ENCODE results near the gene REM2.
A peak's percentile ranks its signal among the peaks of the same experiment; 100 is the strongest.

Gene REM2

GRCh38 chr14:22875003-22875747 is 7.8 kb upstream of the REM2 start:
- no peak for DNase-seq

GRCh38 chr14:22875748-22876319 is 7.2 kb upstream of the REM2 start:
- no peak for DNase-seq

- no peak for DNase-seq
Measured at GRCh38 chr14:22877000-22877501, 6.0 kb upstream of the REM2 start.

DNA sequence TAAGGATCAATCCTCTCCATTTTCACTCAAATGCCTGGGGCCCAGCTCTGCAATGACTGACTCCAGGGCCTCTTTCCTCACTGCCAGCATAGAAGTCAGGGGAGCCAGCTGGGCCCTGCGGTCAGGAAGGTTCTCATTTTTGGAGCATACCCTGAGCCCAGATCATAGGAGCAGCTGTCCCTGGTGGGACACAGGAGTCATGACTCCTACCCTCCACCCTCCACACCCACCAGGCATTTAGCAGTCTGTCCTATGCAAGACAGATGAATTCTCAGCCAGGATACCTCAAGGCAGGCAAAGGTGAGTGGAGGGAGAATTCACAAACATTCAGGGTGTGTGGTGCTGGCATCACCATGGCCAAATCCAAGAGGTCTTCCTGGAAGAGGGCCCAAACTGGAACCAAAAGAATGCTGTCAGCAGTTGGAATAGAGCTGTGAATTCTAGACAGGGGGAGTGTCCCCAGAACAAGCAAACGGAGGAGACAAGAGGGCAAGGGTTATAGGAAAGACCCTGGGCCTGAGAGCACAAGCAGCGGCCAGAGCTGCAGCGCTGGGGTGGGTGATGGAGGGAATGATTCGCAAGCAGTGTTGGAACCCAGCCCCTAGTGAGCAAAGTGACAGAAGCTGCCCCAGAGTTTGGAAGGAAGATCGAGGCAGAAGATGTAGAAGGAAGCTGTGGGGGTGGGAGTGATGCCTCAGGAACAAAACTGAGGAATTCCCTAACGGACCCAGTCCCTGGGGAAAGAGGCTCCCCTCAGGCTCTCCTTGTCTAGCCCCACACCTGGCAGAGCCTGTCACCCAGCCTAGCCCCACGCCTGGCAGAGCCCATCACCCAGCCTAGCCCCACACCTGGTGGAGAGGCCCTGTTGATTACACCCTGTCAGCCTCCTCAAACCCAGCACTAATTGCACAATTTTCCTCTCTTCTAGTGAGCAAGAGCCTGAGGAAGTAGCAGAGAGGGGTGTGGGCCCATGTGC is 4.5 kb upstream of the REM2 start:
- no peak for DNase-seq

DNA sequence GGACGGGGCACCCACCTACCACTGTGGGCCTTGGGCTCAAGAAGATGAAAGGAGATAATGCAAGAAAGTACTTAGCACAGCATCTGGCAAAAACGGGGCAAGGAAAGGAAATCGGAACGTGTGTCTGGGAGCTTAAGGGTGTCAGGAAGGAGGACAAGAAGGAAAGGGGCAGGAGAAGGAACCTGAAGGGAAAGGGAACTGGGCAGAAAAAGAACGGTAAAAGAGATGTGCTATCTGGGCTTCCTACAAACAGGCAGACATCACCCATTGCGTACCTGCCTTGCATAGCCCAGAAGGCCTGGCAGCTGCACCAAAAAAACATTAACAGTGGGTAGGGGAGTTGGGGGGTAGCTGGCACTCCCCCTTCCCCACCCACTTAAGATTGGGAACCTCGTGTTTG is 958 bp upstream of the REM2 start:
- DNase-seq, result no peak

- DNase-seq, result peak; percentile 84
Measured at GRCh38 chr14:22882529-22883172, 371 bp upstream of the REM2 start.

DNA sequence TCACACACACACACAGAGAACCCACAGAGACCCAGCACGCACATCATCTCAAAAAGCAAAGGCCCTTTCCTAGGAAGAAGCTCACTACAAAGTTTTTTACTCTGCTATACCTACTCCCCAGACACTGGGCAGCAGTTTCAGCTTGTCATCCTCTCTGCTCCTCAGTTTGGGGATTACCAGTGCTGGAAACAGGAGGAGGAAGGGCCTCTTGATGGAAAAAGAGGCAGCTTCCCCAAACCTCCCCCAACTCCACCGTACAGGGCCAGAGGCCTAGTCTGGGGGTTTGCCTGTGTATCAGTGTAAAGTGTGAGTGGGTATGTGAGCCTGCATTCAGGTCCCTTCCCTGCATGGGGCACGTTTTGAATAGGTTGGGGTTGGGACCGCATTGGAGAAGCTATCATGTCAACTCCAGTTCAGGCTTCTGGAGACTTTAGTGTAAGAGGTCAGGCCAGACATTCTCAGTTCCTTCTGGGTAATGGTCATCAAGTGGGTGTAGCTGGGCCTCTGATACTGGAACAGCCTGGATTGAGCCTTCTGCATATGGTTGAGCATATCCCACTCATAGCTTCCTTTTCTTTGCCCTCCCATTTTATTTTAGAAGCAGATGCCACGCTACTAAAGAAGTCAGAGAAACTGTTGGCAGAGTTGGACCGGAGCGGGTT is 1.2 kb downstream of the REM2 start:
- no peak for DNase-seq

DNA sequence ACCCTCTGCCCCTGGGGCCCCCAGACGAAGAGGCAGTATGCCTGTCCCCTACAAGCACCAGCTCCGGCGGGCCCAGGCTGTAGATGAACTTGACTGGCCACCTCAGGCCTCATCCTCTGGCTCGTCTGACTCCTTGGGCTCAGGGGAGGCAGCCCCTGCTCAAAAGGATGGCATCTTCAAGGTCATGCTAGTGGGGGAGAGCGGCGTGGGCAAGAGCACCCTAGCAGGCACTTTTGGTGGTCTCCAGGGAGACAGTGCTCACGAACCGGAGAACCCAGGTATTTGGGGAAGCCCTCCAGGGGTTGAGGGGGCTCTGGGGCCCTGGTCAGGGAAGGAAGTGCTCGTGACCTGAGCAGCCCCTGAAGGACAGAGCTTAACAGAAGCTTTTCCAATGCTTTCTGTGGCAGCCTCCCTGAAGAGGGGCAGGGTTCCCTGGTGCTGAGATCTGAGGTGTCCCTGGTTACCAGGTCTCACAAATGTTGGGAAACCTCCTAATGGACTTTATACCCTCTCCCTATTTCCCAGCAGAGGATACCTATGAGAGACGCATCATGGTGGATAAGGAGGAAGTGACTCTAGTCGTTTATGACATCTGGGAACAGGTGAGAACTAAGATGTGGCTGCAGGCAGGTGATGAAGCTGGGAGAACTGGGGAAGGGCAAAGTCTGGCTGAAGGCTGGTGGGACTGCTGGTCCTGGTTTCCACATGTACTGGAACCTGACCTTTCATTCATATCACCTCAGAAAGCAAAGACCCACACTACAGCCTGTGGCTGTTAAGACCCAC is 1.9 kb downstream of the REM2 start:
- no peak for DNase-seq

DNA sequence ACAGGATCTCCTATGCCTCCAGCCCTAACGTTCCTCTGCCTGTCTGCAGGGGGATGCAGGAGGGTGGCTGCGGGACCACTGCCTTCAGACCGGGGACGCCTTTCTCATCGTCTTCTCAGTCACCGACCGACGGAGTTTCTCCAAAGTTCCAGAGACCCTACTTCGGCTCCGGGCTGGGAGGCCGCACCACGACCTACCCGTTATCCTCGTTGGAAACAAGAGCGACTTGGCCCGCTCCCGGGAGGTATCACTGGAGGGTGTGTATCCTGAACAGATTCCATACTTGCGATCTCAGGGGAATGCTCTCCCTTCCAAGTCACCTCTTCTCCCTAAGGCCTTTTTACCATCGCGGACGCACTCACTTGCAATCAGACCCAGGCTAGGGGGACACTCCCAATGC is 3.0 kb downstream of the REM2 start:
- DNase-seq, result no peak

DNA sequence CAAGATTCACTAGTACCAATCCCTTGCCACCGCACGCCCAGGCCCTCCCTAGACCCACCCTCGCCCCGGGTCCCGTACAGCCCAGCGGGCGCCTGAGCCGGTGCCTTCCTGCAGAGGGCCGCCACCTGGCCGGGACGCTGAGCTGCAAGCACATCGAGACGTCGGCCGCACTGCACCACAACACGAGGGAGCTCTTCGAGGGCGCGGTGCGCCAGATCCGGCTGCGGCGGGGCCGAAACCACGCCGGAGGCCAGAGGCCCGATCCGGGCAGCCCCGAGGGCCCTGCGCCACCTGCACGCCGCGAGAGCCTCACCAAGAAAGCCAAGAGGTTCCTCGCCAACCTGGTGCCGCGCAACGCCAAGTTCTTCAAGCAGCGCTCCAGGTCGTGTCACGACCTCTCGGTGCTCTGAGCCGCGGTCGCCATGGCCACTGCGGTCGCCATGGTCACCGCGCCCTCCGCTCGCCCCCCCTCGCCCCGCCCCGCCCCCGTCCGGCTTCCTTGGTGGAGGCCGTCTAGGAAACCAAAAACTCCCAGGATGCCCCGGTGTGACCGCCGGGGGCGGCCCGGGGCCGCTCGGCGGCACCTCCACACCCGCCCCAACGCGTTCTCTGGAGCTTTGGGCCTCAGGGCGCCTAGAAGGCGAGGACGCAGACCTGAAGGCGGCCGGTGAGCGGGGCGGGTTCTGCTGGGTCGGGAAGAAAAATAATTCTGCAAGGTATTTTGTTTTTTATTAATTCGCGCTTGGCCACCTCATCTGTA is 3.7 kb downstream of the REM2 start:
- peak; percentile 83 for DNase-seq

- DNase-seq, result peak; percentile 95
Measured at GRCh38 chr14:22887260-22887989, 4.4 kb downstream of the REM2 start.

GRCh38 chr14:22887990-22888378 is 5.0 kb downstream of the REM2 start:
- DNase-seq, result no peak

- no peak for DNase-seq
Measured at GRCh38 chr14:22888662-22889061, 5.6 kb downstream of the REM2 start.

DNA sequence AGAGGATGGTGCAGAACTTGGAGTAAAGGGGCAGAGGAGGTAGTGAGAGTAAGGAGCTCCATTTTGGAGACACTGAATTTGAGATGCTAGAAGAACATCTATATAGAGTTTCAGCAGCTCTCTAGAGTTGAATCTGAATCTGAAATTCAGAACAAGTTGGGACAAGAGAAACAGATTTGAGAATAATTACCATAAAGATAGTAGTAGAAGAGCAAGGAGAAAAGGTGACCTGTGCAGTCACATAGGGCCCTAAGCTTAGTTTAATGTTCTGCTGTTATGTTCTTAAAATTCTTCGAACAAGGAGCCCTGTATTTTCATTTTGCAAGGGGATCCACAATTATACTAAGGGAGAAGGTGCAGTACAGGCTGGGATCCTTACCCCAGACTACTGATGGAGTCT is 7.4 kb downstream of the REM2 start:
- no peak for DNase-seq

DNA sequence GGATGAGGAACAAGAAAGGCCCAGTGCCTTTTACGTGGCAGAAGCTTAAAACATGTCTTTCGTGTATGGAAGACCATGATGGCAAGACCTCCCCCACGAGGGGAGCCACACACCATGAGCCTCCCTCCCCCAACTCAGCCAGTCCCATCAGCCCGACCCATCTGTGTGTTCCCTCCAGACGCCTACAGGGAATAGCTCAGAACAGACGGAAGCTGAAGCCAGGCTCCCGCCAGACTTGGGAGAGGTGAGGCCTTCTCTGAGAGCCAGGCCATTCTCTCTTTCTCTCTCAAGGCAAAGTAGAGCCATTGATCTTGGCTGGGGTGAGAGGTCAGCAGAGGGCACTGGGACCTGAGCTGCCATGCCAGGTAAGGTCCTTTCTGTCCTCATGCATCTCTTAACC is 9.5 kb downstream of the REM2 start:
- no peak for DNase-seq

GRCh38 chr14:22893706-22894105 is 10.7 kb downstream of the REM2 start:
- DNase-seq, result no peak

GRCh38 chr14:22895402-22895801 is 12.4 kb downstream of the REM2 start:
- no peak for DNase-seq

DNA sequence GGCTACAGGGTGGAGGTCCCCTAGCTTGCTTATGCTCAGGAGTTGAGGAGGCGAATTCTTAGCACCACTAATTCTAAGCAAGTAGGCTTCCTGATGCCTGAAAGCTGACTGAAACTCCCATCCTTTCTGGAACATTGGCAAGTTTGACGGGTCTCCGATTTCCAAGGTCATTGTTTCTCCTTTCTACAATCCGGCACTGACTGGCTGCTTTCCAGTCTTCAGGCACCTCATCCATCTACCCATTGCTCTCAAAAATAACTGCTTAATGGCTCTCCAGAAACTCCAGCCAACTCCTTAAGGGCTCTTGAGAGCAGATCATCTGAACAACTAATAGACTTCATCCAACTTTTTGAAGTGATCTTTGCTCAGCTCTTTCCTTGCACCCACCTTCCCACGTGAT is 13.3 kb downstream of the REM2 start:
- DNase-seq, result no peak

DNA sequence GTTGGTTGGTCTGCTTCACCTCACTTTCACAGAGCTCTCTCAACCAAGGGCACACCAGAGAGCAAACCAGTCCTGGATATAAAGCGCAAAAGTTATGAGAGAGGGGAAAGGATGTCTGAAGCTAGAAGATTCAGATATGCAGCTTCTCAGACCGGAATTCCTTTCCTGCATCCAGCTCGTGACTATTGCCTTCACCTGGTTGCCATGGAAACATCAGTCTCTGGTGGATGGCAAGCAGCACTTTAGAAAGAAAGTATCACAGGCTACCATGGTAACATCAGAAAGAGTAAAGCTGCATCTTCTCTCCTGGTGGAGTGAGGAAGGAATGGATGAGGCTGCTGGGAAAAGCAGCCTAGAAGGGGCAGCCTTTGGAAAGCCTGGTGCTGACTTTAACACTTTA is 13.7 kb downstream of the REM2 start:
- no peak for DNase-seq

GRCh38 chr14:22897357-22897756 is 14.3 kb downstream of the REM2 start:
- DNase-seq, result no peak

Measured in NCI-H146 (cell line).